LHCN-M2 (cell line): ENCODE measurements around the gene USP2. TPM values are rescaled to one million over a fixed set of nuclear protein-coding genes. Genes with fewer than 3 reads are reported as not detected.
A peak's percentile ranks its signal among the peaks of the same experiment; 100 is the strongest.

ENCODE experiments used
- DNase-seq: peaks from one replicate; pipeline ENCODE4 v3.0.0-alpha.2; 2012; ENCODE audit warnings: low read depth
- polyA plus RNA-seq: library from polyadenylated mRNA; unstranded; fragments of >200 nt; gene quantifications from one replicate; pipeline ENCODE4 v1.2.1, GENCODE V29; 2012; ENCODE audit warnings: missing spikeins
- total RNA-seq: library from RNA; depleted of rRNA; stranded (reverse); fragments of >200 nt; gene quantifications from 2 replicates; pipeline ENCODE4 v1.2.3, GENCODE V29; 2014; rRNA removed

Gene USP2
- 1.7 and 4.0 TPM in 2 replicates for total RNA-seq
- 4.8 TPM for polyA plus RNA-seq

DNA sequence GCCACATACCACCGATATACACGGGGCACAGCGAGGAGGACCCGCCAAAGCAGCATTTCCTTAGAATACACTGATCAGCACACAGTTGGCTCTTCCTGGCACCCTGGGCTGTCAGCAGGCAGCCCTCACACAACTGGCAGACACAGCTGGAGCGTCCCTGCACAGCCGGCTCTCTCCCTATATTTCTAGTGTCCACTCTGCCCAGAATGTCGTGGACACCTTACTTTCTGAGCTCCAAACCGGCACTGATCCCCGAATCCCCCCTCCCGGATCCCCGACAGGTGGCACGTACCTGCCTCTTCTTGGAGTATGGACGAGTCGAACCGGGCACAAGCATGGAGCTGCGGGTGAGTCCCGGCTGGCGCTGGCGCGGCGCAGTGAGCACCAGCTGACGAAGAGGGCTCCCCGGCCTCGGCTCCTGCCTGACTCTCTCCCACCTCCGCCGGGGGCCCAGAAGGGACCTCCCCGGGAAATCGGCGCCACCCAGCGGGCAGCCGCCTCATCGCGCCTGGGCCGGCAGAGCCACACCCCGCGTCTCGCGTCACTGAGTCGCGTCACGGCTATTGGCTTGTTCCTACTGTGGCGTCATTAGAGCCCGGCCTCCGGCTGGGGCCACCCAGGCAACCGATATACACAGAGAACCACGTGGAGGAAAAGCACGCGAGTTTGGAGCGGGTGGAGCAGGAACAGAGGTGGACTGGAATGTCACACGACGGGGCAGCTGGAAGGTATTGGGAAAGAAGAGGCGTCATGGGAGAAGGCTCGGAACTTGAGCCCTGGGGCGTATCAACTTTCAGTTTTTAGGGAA is at the start of gene USP2:
TSS of gene USP2 (minus strand) at position 510 of the 808 bp plus-strand sequence. CDS start 8,210 bp downstream, outside the sequence.
- peak; percentile 96 for DNase-seq

DNA sequence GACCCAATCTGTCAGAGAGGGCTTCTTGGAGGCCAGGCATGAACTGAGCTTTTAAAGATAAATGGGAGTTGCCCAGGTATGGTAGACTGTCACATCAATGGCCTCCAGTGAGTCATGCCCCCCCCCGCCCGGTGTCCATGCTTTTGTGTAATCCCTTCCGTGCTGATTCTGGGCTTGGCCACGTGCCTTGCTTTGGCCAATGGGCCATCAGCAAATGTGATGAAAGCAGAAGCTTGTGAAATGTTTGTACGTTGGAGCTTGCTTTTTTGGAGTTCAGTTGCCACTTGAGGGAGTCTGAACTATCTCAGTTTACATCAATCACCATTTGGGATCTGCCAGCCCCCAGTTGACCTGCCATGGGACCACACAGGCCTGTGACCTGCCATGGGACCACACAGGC is 45.8 kb upstream of the USP2 start:
- DNase-seq, result no peak

GRCh38 chr11:119426142-119426541 is 44.7 kb upstream of the USP2 start:
- DNase-seq, result no peak

DNA sequence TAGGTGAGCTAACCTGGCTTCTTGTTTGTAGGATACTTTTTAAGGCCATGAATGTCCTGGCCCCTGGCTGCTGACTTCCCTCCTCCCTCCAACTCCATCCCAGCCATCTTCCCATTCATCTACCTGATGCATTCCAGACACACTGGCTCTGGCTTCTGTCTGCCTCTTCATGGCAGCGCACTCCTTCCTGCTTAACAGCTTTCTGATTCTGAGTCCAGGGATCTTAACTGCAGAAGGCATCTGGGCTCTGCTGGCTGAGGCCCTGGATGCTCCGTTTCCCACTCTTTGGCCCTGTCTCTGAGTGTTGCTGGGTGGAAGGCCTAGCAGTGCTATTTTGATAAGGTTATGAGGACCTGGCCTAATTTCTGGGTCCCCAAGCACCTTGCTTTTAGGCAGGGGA is 43.3 kb upstream of the USP2 start:
- no peak for DNase-seq

- DNase-seq, result no peak
Observed at GRCh38 chr11:119424276-119424675, 42.8 kb upstream of the USP2 start.

DNA sequence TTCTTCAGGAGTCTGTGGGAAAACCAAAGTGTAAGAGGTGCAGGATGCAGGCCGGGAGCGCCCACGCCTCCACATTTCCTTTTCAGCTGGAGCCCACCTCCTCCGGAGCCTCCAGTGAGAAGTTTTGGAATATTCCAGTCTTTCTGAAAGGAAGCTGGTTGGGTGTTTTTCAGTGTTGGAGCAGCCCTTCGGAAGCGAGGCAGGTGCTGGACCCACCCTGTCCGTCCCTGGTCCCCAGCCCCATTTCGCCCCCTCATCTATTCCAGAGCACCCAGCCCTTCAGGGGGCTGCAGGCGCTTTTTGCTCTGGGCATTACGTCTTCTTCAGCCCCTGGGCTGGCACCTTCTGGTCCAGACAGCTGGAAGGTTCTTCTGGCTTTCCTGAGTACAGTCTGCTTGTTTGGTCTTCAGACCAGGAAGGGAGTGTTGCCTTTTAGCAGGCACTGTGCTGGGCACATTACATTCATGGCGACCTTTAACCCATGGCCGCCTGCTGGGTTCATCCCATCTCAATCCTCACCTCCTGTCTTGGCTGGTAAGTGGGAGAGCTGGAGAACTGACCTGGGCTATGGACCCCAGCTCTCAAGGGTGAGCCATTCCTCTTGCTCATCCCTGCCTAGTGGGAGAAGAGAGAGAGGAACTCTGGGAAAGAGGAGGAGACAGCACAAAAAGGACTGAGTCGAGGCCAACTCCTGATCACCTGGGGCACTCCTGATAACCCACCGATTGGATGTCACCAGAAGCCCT is 42.2 kb upstream of the USP2 start:
- no peak for DNase-seq

DNA sequence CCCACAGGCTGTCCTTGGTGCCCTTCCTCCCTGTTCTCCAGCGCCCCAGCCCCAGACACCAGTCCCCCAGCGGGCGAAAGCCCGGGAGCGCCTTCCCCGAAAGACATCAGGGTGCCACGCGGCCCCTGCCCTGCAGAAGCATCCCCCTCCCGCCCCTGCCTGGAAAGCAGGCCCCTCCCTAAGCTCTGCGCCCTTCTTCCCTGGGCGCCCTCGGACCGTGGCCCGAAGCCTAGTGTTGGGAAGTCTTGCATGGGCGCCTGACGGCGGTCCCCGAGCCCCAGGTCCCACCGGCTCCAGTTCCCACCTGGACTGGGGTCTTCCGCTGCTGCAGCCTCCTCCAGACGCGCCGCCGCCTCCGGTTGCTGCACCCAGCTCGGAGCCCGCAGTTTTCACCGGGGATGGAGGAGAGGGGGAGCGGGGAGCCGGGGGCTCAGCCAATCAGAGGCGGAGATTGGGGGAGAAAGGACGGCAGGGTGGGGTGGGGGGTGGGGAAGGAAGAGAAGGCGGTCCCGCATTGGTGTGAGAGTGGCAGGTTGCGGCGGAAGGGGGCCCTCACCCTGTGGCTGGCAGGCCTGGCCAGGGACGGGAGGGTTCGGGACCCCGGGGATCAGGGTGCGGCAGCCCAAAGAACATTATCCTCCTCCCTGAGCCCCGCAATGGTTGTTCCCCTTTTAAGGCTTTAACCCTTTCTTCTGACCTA is 41.5 kb upstream of the USP2 start, which contains the start of gene THY1:
TSS of gene THY1 (minus strand) at position 364 of the 700 bp plus-strand sequence. CDS start 2,267 bp downstream, outside the sequence.
- peak; percentile 34 for DNase-seq

GRCh38 chr11:119421941-119422808 is 40.7 kb upstream of the USP2 start:
- DNase-seq, result peak; percentile 19

GRCh38 chr11:119421351-119421750 is 39.9 kb upstream of the USP2 start:
- no peak for DNase-seq

- no peak for DNase-seq
Observed at GRCh38 chr11:119420631-119421030, 39.1 kb upstream of the USP2 start.

DNA sequence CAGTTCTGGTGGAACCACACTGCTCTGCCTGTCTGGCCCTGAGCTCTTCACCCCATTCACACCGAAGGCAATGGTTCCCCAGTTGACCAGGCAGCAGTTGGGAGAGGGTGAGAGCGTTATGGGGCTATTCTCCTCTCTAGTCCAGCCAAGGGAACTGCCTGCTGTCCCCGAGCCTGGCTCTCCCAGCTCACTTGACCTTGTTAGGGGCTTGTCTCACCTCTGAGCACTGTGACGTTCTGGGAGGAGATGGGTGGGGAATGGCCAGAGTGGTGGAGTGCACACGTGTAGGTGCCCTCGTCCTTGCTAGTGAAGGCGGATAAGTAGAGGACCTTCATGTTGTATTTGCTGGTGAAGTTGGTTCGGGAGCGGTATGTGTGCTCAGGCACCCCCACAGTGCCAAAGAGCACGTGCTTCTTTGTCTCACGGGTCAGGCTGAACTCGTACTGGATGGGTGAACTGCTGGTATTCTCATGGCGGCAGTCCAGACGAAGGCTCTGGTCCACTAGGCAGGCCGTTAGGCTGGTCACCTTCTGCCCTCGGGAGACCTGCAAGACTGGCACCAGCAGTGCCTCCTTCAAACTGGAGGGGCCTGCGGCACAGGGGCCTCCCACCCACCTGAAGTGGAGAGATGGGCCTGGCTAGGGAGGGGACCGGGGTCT is 38.5 kb upstream of the USP2 start:
- no peak for DNase-seq

DNA sequence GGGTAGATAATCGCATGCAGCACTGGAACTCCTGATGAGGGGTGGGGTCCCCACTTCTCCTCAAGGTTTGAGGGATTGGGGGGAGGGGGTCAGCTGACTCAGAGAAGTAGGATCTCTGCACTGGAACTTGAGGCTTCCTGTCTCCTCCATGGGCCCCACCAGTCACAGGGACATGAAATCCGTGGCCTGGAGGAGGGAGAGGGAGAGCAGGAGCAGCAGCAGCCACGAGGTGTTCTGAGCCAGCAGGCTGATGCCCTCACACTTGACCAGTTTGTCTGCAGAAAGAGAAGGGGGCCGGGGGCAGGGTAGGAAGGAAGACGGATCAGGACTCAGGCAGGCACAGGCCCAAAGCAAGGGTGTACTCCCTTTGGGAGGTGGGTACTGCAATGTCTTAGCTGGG is 37.8 kb upstream of the USP2 start:
- no peak for DNase-seq

- no peak for DNase-seq
Observed at GRCh38 chr11:119418759-119419158, 37.3 kb upstream of the USP2 start.

DNA sequence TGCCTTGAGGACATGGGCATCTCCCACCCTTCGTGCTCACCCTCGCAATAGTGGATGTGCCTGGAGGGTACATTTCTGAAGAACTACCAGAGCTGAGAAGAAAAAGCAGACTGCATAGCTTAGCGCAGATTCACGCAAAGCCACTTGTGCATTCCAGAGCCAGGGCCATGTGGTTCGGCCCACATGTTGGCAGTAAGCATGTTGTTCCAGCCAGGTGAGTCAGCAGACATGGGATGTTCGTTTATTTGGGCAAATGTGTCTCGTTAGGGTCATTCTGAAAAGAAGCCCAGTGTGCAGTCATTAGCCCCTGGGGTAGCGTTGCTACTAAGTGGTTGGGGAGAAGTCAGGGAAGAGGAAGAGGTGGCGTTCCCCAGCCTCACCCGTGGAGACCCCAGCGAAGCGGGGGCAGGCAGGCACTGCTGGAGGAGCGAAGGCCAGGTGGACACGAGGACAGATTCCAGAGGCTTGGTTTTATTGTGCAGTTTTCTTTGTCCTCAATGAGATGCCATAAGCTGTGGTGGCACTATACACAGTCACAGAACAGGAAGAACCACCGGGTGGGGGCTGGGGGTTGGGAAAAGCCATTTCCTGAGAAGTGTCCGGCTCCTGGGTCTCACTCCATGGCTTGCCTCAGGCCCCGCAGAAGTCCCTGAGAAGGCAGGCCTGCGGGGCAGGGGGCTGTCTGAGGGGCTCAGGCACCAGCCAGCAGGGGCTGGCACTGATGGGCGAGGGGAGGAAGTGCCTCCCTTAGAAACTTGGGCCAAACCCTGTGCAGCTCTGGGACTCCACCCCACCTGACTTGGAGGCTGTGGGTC is 36.4 kb upstream of the USP2 start:
- peak; percentile 91 for DNase-seq

DNA sequence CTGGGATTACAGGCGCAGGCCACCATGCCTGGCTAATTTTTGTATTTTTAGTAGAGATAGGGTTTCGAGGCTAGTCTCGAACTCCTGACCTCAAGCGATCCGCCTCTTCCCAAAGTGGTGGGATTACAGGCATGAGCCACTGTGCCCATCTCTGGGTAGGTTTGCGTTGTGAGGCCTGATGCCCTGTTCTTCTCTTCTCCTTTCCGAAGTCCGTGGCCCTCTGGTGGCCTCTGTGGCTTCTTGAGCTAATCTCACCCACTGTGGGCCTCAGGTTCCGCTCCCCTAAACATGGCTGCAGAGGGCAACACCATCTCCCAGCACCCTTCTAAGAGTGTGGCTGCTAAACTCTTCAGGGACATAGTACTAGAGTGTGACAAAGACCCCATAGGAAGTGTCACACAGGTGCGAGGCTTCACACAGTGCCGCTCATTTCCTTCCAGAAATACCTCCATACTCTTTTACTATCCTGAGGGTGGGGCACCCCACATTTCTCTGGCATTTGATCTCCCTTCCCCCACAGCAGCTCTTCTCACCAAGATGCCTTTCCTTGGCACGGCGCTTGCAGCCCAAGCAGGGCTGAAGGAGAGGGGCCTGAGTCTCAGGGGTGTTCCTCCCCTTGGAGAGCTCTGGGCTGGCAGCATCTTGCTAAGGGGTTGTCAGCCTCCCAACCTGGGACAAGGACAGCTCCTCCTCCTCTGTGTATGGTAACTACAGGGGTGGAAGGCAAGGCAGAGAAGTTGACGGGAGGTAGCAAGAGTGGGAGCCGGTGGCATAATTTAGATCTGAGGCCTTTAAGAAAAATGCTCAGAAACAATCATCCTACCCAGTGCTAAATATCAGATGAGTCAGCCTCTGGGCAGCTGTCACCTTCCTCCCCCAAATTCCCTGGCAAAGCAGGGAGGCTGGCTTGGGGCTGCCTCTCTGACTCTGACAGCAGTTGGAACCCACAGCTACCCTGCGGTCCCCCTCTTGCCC is 35.4 kb upstream of the USP2 start:
- DNase-seq, result peak; percentile 92

DNA sequence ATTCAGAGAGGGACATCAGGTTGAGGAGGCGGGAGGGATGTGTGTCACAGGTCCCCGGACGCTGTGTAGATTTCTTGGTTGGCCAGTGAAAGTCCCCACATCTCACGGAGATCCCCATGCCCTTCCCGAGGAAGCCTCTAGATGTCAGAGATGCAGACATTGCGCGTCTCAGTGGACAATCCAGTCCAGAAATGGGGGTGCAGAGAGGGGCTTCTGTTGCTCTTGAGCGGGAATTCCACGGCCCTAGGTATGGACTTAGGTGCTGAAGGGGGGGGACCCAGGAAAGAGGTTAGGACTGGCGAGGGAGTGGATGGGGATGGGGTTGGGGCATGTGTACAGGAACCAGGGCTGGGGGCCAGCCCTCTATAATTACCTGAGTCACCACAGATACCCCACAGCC is 34.5 kb upstream of the USP2 start:
- DNase-seq, result no peak

GRCh38 chr11:119415517-119415916 is 34.0 kb upstream of the USP2 start:
- no peak for DNase-seq

DNA sequence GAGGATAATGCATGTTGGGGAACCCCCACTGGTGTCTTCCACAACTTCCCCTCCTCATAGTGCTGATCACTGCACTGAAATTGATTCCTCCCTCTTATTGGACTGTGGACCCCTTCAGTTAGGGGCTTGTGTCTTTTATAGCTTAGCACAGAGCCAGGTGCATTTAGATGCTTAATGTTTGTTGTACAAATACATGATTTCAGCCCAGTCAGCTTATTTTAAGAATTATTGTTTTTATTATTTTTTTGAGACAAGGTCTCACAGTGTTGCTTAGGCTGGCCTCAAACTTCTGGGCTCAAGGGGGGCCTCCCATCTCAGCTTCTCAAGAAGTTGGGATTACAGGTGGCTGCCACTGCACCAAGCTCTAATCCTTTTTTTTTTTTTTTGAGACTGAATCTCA is 33.2 kb upstream of the USP2 start:
- no peak for DNase-seq
